ENCODE results near the gene CITED4. TPM values are rescaled to one million over a fixed set of nuclear protein-coding genes. Genes with fewer than 3 reads are reported as not detected.

CITED4 gene
- total and polyA plus RNA-seq, 10 of the 15 experiments (the other 5 are each of a cell fraction or from before 2014, with no cell fraction given), result 0.13 to 0.64 (median 0.26) TPM; not detected in 6

DNA sequence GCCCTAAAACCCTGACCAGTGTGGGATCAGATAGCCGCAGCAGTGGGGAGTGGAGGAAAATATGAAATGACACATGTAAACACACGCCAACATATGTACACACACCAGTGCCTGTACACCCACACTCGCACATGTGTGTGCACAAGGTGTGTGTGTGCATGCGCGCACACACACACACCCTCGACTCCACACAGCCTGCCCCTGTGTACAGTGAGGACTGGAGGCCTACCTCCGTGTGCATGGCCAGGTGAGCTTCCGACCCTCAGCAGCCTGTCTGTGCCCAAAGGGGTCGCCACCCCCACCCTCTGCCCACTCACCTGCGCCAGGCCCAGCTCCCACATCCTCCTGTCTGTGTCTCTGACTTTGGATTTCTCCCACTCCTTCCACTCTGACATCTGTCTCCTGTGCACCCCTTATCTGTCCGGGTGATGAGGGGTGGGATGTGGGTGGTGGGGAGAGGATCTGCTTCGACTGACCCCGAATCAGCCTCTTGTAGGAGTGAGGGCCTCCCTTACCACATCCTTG, 31.7 kb downstream of the CITED4 start:
- SMC1A ChIA-PET (ENCODE audit: uncharacterized antibody, unreplicated experiment), result interaction anchor here (0.6 kb wide), 1 partner anchor 76 kb away, joined by 3 read pairs; no protein-coding TSS in a partner anchor
- H3K9me3 ChIP-seq (replicated peaks; ENCODE audit: control insufficient read depth, insufficient read depth, low read length), result no peaks in the 10 kb centered on the region
- H3K4me1 ChIP-seq (ENCODE audit: control insufficient read depth, insufficient read depth, low read length), result peaks cover 7% of the 10 kb centered on the region
- RAD21 ChIA-PET (ENCODE audit: unreplicated experiment), result no interaction called here
- intact Hi-C loops (cut with micrococcal nuclease; ENCODE audit: unreplicated experiment), result no loop called here
- no peaks in the 10 kb centered on the region for H3K36me3 ChIP-seq (ENCODE audit: control insufficient read depth in 2 of 2, insufficient read depth in 2 of 2, low read length in 1 of 2)
- no peak overlapping the region for H3K4me2 ChIP-seq (ENCODE audit: control insufficient read depth, insufficient read depth)
- H3K27me3 ChIP-seq (replicated peaks in 1 of 2; ENCODE audit: control insufficient read depth in 2 of 2, insufficient read depth in 2 of 2, low read length in 1 of 2), result no peaks in the 10 kb centered on the region
- TF ChIP-seq, protein P1, sequence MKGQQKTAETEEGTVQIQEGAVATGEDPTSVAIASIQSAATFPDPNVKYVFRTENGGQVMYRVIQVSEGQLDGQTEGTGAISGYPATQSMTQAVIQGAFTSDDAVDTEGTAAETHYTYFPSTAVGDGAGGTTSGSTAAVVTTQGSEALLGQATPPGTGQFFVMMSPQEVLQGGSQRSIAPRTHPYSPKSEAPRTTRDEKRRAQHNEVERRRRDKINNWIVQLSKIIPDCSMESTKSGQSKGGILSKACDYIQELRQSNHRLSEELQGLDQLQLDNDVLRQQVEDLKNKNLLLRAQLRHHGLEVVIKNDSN (IDR thresholded peaks at IDR 0.05; ENCODE audit: borderline replicate concordance, extremely low read length, insufficient read depth, low read depth, low read length), result no peak
- TF ChIP-seq, protein P2, sequence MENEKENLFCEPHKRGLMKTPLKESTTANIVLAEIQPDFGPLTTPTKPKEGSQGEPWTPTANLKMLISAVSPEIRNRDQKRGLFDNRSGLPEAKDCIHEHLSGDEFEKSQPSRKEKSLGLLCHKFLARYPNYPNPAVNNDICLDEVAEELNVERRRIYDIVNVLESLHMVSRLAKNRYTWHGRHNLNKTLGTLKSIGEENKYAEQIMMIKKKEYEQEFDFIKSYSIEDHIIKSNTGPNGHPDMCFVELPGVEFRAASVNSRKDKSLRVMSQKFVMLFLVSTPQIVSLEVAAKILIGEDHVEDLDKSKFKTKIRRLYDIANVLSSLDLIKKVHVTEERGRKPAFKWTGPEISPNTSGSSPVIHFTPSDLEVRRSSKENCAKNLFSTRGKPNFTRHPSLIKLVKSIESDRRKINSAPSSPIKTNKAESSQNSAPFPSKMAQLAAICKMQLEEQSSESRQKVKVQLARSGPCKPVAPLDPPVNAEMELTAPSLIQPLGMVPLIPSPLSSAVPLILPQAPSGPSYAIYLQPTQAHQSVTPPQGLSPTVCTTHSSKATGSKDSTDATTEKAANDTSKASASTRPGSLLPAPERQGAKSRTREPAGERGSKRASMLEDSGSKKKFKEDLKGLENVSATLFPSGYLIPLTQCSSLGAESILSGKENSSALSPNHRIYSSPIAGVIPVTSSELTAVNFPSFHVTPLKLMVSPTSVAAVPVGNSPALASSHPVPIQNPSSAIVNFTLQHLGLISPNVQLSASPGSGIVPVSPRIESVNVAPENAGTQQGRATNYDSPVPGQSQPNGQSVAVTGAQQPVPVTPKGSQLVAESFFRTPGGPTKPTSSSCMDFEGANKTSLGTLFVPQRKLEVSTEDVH (IDR thresholded peaks at IDR 0.05; ENCODE audit: low read depth, partially characterized antibody), result no peak
- TF ChIP-seq HDAC6 (IDR thresholded peaks at IDR 0.05; ENCODE audit: unreplicated experiment) (no peak), RCOR1 (conservative IDR thresholded peaks at IDR 0.05; ENCODE audit: low read depth, low read length) (no peak), BRCA1 (IDR thresholded peaks at IDR 0.05; ENCODE audit: low read depth, low read length) (no peak)
- TF ChIP-seq, protein P3, sequence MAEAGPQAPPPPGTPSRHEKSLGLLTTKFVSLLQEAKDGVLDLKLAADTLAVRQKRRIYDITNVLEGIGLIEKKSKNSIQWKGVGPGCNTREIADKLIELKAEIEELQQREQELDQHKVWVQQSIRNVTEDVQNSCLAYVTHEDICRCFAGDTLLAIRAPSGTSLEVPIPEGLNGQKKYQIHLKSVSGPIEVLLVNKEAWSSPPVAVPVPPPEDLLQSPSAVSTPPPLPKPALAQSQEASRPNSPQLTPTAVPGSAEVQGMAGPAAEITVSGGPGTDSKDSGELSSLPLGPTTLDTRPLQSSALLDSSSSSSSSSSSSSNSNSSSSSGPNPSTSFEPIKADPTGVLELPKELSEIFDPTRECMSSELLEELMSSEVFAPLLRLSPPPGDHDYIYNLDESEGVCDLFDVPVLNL (IDR thresholded peaks at IDR 0.05; ENCODE audit: low read depth, low read length), result no peak
- H3K4me3 ChIP-seq, result no peak overlapping the region
- no peaks in the 10 kb centered on the region for H4K20me1 ChIP-seq (ENCODE audit: control insufficient read depth, insufficient read depth)
- POLR2A ChIA-PET, result interaction anchor here (0.8 kb wide), 1 partner anchor 26 kb away, joined by 3 read pairs; no protein-coding TSS in a partner anchor
- in situ Hi-C loops (cut with MboI), result no loop called here
- DNase-seq (ENCODE audit: low read depth, low spot score), result no peak
- FAIRE-seq, result no peak
- ATAC-seq, result no peak
- CTCF ChIA-PET, result no interaction called here
- BruUV-seq (replicated peaks), result no TSS peak
- no peak overlapping the region for H3K27ac ChIP-seq (ENCODE audit: control insufficient read depth, insufficient read depth)
- H3K79me2 ChIP-seq (ENCODE audit: control insufficient read depth, insufficient read depth, low read length), result no peaks in the 10 kb centered on the region
- 44% methylated on average over 13 of the region's 13 CpGs for WGBS (ENCODE audit: insufficient coverage, insufficient replicate concordance, low lambda C conversion rate, missing lambda C conversion rate)
- no peak overlapping the region for H2AFZ ChIP-seq (ENCODE audit: control insufficient read depth, low read depth, low read length)
- no peak overlapping the region for H3K9ac ChIP-seq (ENCODE audit: control insufficient read depth, insufficient read depth, low read length)

Measured in GM12878 (cell line).